Stomach (tissue), 9 donors: ENCODE results near the gene ARAF. TPM values are rescaled to one million over a fixed set of nuclear protein-coding genes. Genes with fewer than 3 reads are reported as not detected.

Source experiments
- DNase-seq, 2 donors: peaks; one replicate each; pipeline versions ENCODE4 v3.0.0 to v3.0.0-alpha.2; 2013 to 2019
- H3K27ac ChIP-seq, 5 donors: fragments of 200-600 bp in 4 of 5; sonication (generic) in 4 of 5; one replicate each; pipeline ENCODE4 v1.5.1; 2013 to 2019; ENCODE audit warnings: mild to moderate bottlenecking in 1 of 5, moderate library complexity in 1 of 5
- H3K27me3 ChIP-seq, 3 donors: fragments of 200-600 bp; sonication (generic); one replicate each; pipeline ENCODE4 v1.5.1; 2017 to 2019; ENCODE audit warnings: mixed run types in 1 of 3
- H3K36me3 ChIP-seq, 4 donors: fragments of 200-600 bp; sonication (generic); 1 replicate in 3 of 4; 2 replicates in 1 of 4; pipeline ENCODE4 v1.5.1; 2016 to 2019
- H3K4me1 ChIP-seq, 4 donors: fragments of 200-600 bp; sonication (generic); one replicate each; pipeline ENCODE4 v1.5.1; 2016 to 2019
- H3K4me3 ChIP-seq, 4 donors: fragments of 200-600 bp; sonication (generic) in 3 of 4; one replicate each; pipeline ENCODE4 v1.5.1; 2016 to 2019; ENCODE audit warnings: mild to moderate bottlenecking in 1 of 4
- H3K9me3 ChIP-seq, 4 donors: fragments of 200-600 bp; sonication (generic); one replicate each; pipeline ENCODE4 v1.5.1; 2016 to 2019
- CTCF ChIP-seq, 7 experiments: fragments of 450-650 bp in 4 of 7; fragments of 200-600 bp in 3 of 7; sonication (generic) in 3 of 7; IDR thresholded peaks; one replicate each; pipeline ENCODE4 v1.5.1; 2016 to 2019; ENCODE audit warnings: antibody characterized with exemption in 7 of 7, control low read depth in 2 of 7, mild to moderate bottlenecking in 1 of 7
- EP300 ChIP-seq: sonication (generic); formaldehyde crosslinking; IDR thresholded peaks from one replicate; pipeline ENCODE4 v1.6.1; 2017; ENCODE audit warnings: antibody characterized with exemption
- POLR2A ChIP-seq, 4 donors: fragments of 450-650 bp; IDR thresholded peaks; one replicate each; pipeline ENCODE4 v1.6.1; 2016; ENCODE audit warnings: antibody characterized with exemption in 4 of 4, control low read depth in 2 of 4, mild to moderate bottlenecking in 1 of 4, moderate library complexity in 1 of 4
- POLR2AphosphoS5 ChIP-seq, 3 donors: sonication (generic); formaldehyde crosslinking; IDR thresholded peaks; one replicate each; pipeline ENCODE4 v1.6.1; 2016; ENCODE audit warnings: antibody characterized with exemption in 3 of 3
- WGBS, 5 donors: extraction: QIAGEN DNeasy Blood & Tissue Kit in 3 of 5; methylation state at CpG; one replicate each; pipeline versions ENCODE4 v1.1.5 to v1.1.7; 2013 to 2018; 5-methylcytosine and 5-hydroxymethylcytosine counted together
- intact Hi-C: fragments of 100-400 bp; cut with DNase I; formaldehyde crosslinking; loops from one replicate; pipeline ENCODE4 v1.15.1; 2023; ENCODE audit warnings: low total_unique reads
- polyA plus RNA-seq, 3 donors: library from polyadenylated mRNA; stranded (reverse); fragments of 200-250 nt; gene quantifications; one replicate each; pipeline ENCODE4 v1.2.3, GENCODE V29; 2013
- total RNA-seq, 5 donors: library from RNA; depleted of rRNA; stranded (reverse); fragments of >200 nt; gene quantifications; one replicate each; pipeline versions ENCODE4 v1.1.0 to v1.2.3, GENCODE V29; 2014 to 2016
- donor health status: healthy with polysubstance abuse.
- donor health status: Bipolar disorder and iron deficiency.
- donor health status: healthy.

Gene ARAF
- total and polyA plus RNA-seq, 8 donors = 19.6 to 142 (median 48.8) TPM

- Histone ChIP-seq H3K4me1 (peaks cover 0 to 19% (median 4%) of the 10 kb centered on the region in 4 donors), H3K27me3 (no peaks in the 10 kb centered on the region), H3K27ac (no peak overlapping the region), H3K4me3 (no peak overlapping the region), H3K9me3 (no peaks in the 10 kb centered on the region), H3K36me3 (peaks cover 0 to 14% (median 8%) of the 10 kb centered on the region in 4 donors)
- WGBS, 5 donors = 60 to 72% (median 71%) methylated on average over 8 to 11 of the region's 11 CpGs
- TF ChIP-seq EP300 = no peak
- no peak for TF ChIP-seq POLR2A (IDR thresholded peaks at IDR 0.05)
- TF ChIP-seq POLR2AphosphoS5 (IDR thresholded peaks at IDR 0.05) = no peak
- TF ChIP-seq CTCF (IDR thresholded peaks at IDR 0.05) = no peak
- DNase-seq = no peak
- intact Hi-C loops = no loop called here
Measured at GRCh38 chrX:47586043-47586787, 25.2 kb downstream of the ARAF start.

GRCh38 chrX:47587091-47587891 is 26.3 kb downstream of the ARAF start:
- H3K9me3 ChIP-seq = no peaks in the 10 kb centered on the region
- DNase-seq = no peak

GRCh38 chrX:47587906-47588735 is 27.1 kb downstream of the ARAF start:
- intact Hi-C loops = no loop called here
- Histone ChIP-seq H3K27ac (no peak overlapping the region), H3K4me3 (no peak overlapping the region), H3K4me1 (peaks cover 0 to 9% (median 0%) of the 10 kb centered on the region in 4 donors), H3K9me3 (no peaks in the 10 kb centered on the region), H3K36me3 (peaks cover 0 to 14% (median 8%) of the 10 kb centered on the region in 4 donors), H3K27me3 (no peaks in the 10 kb centered on the region)
- TF ChIP-seq POLR2A (IDR thresholded peaks at IDR 0.05) = no peak
- TF ChIP-seq CTCF (IDR thresholded peaks at IDR 0.05) = no peak
- no peak for TF ChIP-seq POLR2AphosphoS5 (IDR thresholded peaks at IDR 0.05)
- TF ChIP-seq EP300 = no peak
- 77 to 85% (median 79%) methylated on average over 10 to 16 of the region's 16 CpGs for WGBS, 5 donors
- DNase-seq = no peak

More at GRCh38 chrX:47587091-47587891, 26.3 kb downstream of the ARAF start:
- WGBS, 5 donors = 34 to 85% (median 51%) methylated on average over 2 to 4 of the region's 4 CpGs
- Histone ChIP-seq H3K4me1 (peaks cover 0 to 11% (median 0%) of the 10 kb centered on the region in 4 donors), H3K4me3 (no peak overlapping the region), H3K36me3 (peaks cover 0 to 14% (median 8%) of the 10 kb centered on the region in 4 donors), H3K27me3 (no peaks in the 10 kb centered on the region), H3K27ac (no peak overlapping the region)
- TF ChIP-seq EP300 = no peak
- no peak for TF ChIP-seq POLR2A (IDR thresholded peaks at IDR 0.05)
- no peak for TF ChIP-seq POLR2AphosphoS5 (IDR thresholded peaks at IDR 0.05)
- no peak for TF ChIP-seq CTCF (IDR thresholded peaks at IDR 0.05)
- intact Hi-C loops = no loop called here

GRCh38 chrX:47590984-47591383 is 30.0 kb downstream of the ARAF start:
- H3K27me3 ChIP-seq = no peaks in the 10 kb centered on the region
- H3K9me3 ChIP-seq = peaks cover 0 to 3% (median 1%) of the 10 kb centered on the region in 4 donors
- DNase-seq = no peak
- intact Hi-C loops = no loop called here
- no peaks in the 10 kb centered on the region for H3K4me1 ChIP-seq
- H3K27ac ChIP-seq = no peak overlapping the region
- 78 to 86% (median 82%) methylated on average over 4 to 5 of the region's 5 CpGs for WGBS, 5 donors
- no peak for TF ChIP-seq CTCF (IDR thresholded peaks at IDR 0.05)
- H3K36me3 ChIP-seq = peaks cover 0 to 4% (median 0%) of the 10 kb centered on the region in 4 donors
- H3K4me3 ChIP-seq = no peak overlapping the region
